Endodermal cell (in vitro differentiated cells): ENCODE results near the gene MPP1. TPM values are rescaled to one million over a fixed set of nuclear protein-coding genes. Genes with fewer than 3 reads are reported as not detected.

ENCODE experiments used
- DNase-seq: peaks from one replicate; pipeline ENCODE4 v3.0.0-alpha.2; 2017
- H3K27ac ChIP-seq: 2 replicates; pipeline ENCODE4 v1.5.1; 2013; ENCODE audit warnings: mild to moderate bottlenecking, low read depth, low read length, moderate library complexity
- H3K27me3 ChIP-seq: 2 replicates; pipeline ENCODE4 v1.6.1; 2013; ENCODE audit warnings: mild to moderate bottlenecking, low read length, moderate library complexity; ENCODE audit not compliant: insufficient read depth, control insufficient read depth, poor library complexity, severe bottlenecking
- H3K36me3 ChIP-seq: 2 replicates; pipeline ENCODE4 v1.7.0; 2013; ENCODE audit warnings: mild to moderate bottlenecking, low read length, moderate library complexity; ENCODE audit not compliant: control insufficient read depth, insufficient read depth
- H3K4me1 ChIP-seq: one replicate; pipeline ENCODE4 v1.7.0; 2013; ENCODE audit warnings: low read length; ENCODE audit not compliant: control insufficient read depth, insufficient read depth
- H3K4me3 ChIP-seq: 2 replicates; pipeline ENCODE4 v1.5.1; 2013; ENCODE audit warnings: mild to moderate bottlenecking, low read length, moderate library complexity
- H3K9ac ChIP-seq: 2 replicates; pipeline ENCODE4 v1.6.1; 2013; ENCODE audit warnings: mild to moderate bottlenecking, low read length, moderate library complexity; ENCODE audit not compliant: poor library complexity, severe bottlenecking; ENCODE audit errors: extremely low read depth
- H3K9me3 ChIP-seq: 2 replicates; pipeline ENCODE4 v1.6.1; 2013; ENCODE audit warnings: mild to moderate bottlenecking, low read length, moderate library complexity; ENCODE audit not compliant: control insufficient read depth
- H3K27ac Mint-ChIP-seq: 2 replicates; pipeline ENCODE4 v1.8.0; 2020; ENCODE audit warnings: mixed read lengths
- H3K27me3 Mint-ChIP-seq: 2 replicates; pipeline ENCODE4 v1.8.0; 2021; ENCODE audit warnings: mild to moderate bottlenecking, mixed read lengths; ENCODE audit not compliant: insufficient read depth
- H3K36me3 Mint-ChIP-seq: 2 replicates; pipeline ENCODE4 v1.8.0; 2020; ENCODE audit warnings: low read depth, mixed read lengths
- H3K4me1 Mint-ChIP-seq: 2 replicates; pipeline ENCODE4 v1.8.0; 2020; ENCODE audit warnings: mixed read lengths
- H3K4me3 Mint-ChIP-seq: 2 replicates; pipeline ENCODE4 v1.8.0; 2020; ENCODE audit warnings: mild to moderate bottlenecking, moderate library complexity, mixed read lengths
- H3K9me3 Mint-ChIP-seq: 2 replicates; pipeline ENCODE4 v1.8.0; 2020; ENCODE audit warnings: mild to moderate bottlenecking, mixed read lengths
- CTCF ChIP-seq: fragments of 200-600 bp; sonication (generic); conservative IDR thresholded peaks from 2 replicates; pipeline ENCODE4 v1.5.0; 2021; ENCODE audit warnings: antibody characterized with exemption, mild to moderate bottlenecking
- WGBS, 2 experiments: methylation state at CpG; one replicate each; pipeline versions ENCODE4 v1.1.5 to v1.1.7; 2013; ENCODE audit warnings: missing lambda C conversion rate in 2 of 2, mixed read lengths in 1 of 2; ENCODE audit not compliant: insufficient coverage in 1 of 2, insufficient read length in 1 of 2; 5-methylcytosine and 5-hydroxymethylcytosine counted together
- total RNA-seq, 2 donors: library from RNA; stranded (reverse); fragmentation: NEBNext Ultra II Directional in 1 of 2; extraction: Animal tissue kit (Norgen Biotek cat#: 25700) in 1 of 2; gene quantifications; 2 replicates in 1 of 2; 3 replicates in 1 of 2; pipeline ENCODE4 v1.2.1, GENCODE V29; 2021

The MPP1 gene
- total RNA-seq, 2 donors from 2014 or later = 13.7 to 15.7 TPM

GRCh38 chrX:154836163-154836562 lies 30.9 kb upstream of the MPP1 start:
- Histone ChIP-seq H3K4me1 (no peaks in the 10 kb centered on the region), H3K27ac (no peak overlapping the region), H3K4me3 (no peak overlapping the region), H3K9me3 (peaks cover 3% of the 10 kb centered on the region), H3K9ac (no peak overlapping the region), H3K27me3 (no peaks in the 10 kb centered on the region), H3K36me3 (no peaks in the 10 kb centered on the region)
- H3K27ac Mint-ChIP-seq = no peak overlapping the region
- H3K9me3 Mint-ChIP-seq = peaks cover 52% of the 10 kb centered on the region
- no peak overlapping the region for H3K4me3 Mint-ChIP-seq
- DNase-seq = no peak
- H3K36me3 Mint-ChIP-seq = no peaks in the 10 kb centered on the region
- no peaks in the 10 kb centered on the region for H3K27me3 Mint-ChIP-seq
- WGBS, 2 experiments = 100% methylated on average over 1 of the region's 1 CpG; no CpG with 5 or more reads in 1 of the 2 experiments
- H3K4me1 Mint-ChIP-seq = no peaks in the 10 kb centered on the region
- TF ChIP-seq CTCF = no peak

GRCh38 chrX:154834562-154834961 lies 29.3 kb upstream of the MPP1 start, which contains the start of gene SMIM9:
Gene SMIM9 (minus strand): TSS chrX:154834662. CDS start chrX:154830856, 3,806 bp downstream.
- no peak within 1 kb of the TSS for H3K4me3 ChIP-seq
- no peak within 1 kb of the TSS for H3K27ac ChIP-seq
- no peak for DNase-seq
- no peaks in the 10 kb centered on the region for H3K27me3 ChIP-seq
- no CpG with 5 or more reads among the region's 3 CpGs for WGBS, 2 experiments
- no peaks in the 10 kb centered on the region for H3K27me3 Mint-ChIP-seq
- no peaks in the 10 kb centered on the region for H3K9me3 ChIP-seq
- peaks cover 3% of the 10 kb centered on the region for H3K4me1 Mint-ChIP-seq
- no peaks in the 10 kb centered on the region for H3K36me3 Mint-ChIP-seq
- no peaks in the 10 kb centered on the region for H3K4me1 ChIP-seq
- H3K9me3 Mint-ChIP-seq = peaks cover 49% of the 10 kb centered on the region
- no peak within 1 kb of the TSS for H3K9ac ChIP-seq
- no peak for TF ChIP-seq CTCF
- no peak within 1 kb of the TSS for H3K27ac Mint-ChIP-seq
- no peaks in the 10 kb centered on the region for H3K36me3 ChIP-seq
- no peak within 1 kb of the TSS for H3K4me3 Mint-ChIP-seq

- H3K36me3 ChIP-seq = no peaks in the 10 kb centered on the region
- Mint-ChIP-seq H3K27me3 (no peaks in the 10 kb centered on the region), H3K4me3 (no peak overlapping the region), H3K4me1 (peaks cover 3% of the 10 kb centered on the region), H3K36me3 (no peaks in the 10 kb centered on the region), H3K9me3 (peaks cover 47% of the 10 kb centered on the region), H3K27ac (no peak overlapping the region)
- WGBS, 2 experiments = 89% methylated on average over 3 of the region's 3 CpGs; no CpG with 5 or more reads in 1 of the 2 experiments
- no peak overlapping the region for H3K9ac ChIP-seq
- no peak overlapping the region for H3K4me3 ChIP-seq
- H3K27ac ChIP-seq = no peak overlapping the region
- H3K9me3 ChIP-seq = no peaks in the 10 kb centered on the region
- no peaks in the 10 kb centered on the region for H3K27me3 ChIP-seq
- no peak for DNase-seq
- TF ChIP-seq CTCF = no peak
- no peaks in the 10 kb centered on the region for H3K4me1 ChIP-seq
Measured at GRCh38 chrX:154833746-154834274, 28.5 kb upstream of the MPP1 start.
